OCI-LY3 (cell line): ENCODE measurements around the gene MORF4L1.

Experiments
- EZH2phosphoT487 ChIP-seq: fragments of 200-600 bp; shearing (Covaris generic); IDR thresholded peaks from 2 replicates; pipeline ENCODE4 v1.6.1; 2018; ENCODE audit warnings: antibody characterized with exemption, mixed run types, low read depth
- TF ChIP-seq, protein P1 (sequence below): fragments of 200-600, 300-600 bp; sonication (generic); IDR thresholded peaks from 2 replicates; pipeline ENCODE4 v1.5.1; 2014; ENCODE audit warnings: antibody characterized with exemption, low read length, low read depth

DNA sequence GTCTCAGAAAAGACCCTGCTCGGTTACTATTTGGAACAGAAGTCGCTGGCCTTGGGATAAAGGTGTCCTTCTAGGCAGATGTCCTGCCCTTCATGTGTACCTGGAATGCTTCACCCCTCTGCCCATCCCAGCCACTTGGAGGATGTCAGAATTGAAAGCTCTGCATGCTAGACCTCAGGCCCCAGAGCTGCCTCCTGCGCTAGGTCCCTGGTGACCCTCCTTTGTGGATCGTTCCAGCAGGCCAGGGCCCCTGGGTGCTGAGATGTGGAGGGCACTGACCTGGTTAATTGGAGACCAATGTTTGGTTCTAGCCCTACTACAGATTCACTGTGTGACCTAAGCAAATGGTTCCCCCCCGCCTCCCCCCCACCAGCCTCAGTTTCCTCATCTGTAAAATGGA, 74.8 kb downstream of the MORF4L1 start:
- TF ChIP-seq, protein P1, sequence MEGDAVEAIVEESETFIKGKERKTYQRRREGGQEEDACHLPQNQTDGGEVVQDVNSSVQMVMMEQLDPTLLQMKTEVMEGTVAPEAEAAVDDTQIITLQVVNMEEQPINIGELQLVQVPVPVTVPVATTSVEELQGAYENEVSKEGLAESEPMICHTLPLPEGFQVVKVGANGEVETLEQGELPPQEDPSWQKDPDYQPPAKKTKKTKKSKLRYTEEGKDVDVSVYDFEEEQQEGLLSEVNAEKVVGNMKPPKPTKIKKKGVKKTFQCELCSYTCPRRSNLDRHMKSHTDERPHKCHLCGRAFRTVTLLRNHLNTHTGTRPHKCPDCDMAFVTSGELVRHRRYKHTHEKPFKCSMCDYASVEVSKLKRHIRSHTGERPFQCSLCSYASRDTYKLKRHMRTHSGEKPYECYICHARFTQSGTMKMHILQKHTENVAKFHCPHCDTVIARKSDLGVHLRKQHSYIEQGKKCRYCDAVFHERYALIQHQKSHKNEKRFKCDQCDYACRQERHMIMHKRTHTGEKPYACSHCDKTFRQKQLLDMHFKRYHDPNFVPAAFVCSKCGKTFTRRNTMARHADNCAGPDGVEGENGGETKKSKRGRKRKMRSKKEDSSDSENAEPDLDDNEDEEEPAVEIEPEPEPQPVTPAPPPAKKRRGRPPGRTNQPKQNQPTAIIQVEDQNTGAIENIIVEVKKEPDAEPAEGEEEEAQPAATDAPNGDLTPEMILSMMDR, result no peak
- TF ChIP-seq EZH2phosphoT487, result no peak
